ENCODE results near the gene TP53BP2. TPM values are rescaled to one million over a fixed set of nuclear protein-coding genes. Genes with fewer than 3 reads are reported as not detected.

TP53BP2 gene
- total RNA-seq, 4 donors from 2014 or later = 22.2 to 85.1 (median 38.8) TPM

- ATAC-seq (no peak), DNase-seq (no peak)
- H3K27ac ChIP-seq = no peak overlapping the region
- TF ChIP-seq, protein P1, sequence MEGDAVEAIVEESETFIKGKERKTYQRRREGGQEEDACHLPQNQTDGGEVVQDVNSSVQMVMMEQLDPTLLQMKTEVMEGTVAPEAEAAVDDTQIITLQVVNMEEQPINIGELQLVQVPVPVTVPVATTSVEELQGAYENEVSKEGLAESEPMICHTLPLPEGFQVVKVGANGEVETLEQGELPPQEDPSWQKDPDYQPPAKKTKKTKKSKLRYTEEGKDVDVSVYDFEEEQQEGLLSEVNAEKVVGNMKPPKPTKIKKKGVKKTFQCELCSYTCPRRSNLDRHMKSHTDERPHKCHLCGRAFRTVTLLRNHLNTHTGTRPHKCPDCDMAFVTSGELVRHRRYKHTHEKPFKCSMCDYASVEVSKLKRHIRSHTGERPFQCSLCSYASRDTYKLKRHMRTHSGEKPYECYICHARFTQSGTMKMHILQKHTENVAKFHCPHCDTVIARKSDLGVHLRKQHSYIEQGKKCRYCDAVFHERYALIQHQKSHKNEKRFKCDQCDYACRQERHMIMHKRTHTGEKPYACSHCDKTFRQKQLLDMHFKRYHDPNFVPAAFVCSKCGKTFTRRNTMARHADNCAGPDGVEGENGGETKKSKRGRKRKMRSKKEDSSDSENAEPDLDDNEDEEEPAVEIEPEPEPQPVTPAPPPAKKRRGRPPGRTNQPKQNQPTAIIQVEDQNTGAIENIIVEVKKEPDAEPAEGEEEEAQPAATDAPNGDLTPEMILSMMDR (IDR thresholded peaks at IDR 0.05 in 4 of 5, conservative IDR thresholded peaks at IDR 0.05 in 1 of 5) = no peak
- TF ChIP-seq POLR2A (IDR thresholded peaks at IDR 0.05) = no peak
- no peaks in the 10 kb centered on the region for H3K9me3 ChIP-seq
- peaks cover 12 to 20% of the 10 kb centered on the region in 2 donors for H3K4me1 ChIP-seq
- H3K36me3 ChIP-seq = no peaks in the 10 kb centered on the region
- in situ Hi-C loops (cut with MboI; ENCODE audit: low sequenced_read_pairs in 4 of 4) (no loop called here), intact Hi-C loops (cut with DNase I; ENCODE audit: low total_unique reads) (loop anchor here (5.0 kb wide), 2 partner anchors 136 to 711 kb away; partner anchors contain the start of gene CAPN2)
- no peaks in the 10 kb centered on the region for H3K27me3 ChIP-seq
- H3K4me3 ChIP-seq = no peak overlapping the region
These were observed 2.8 kb upstream of the TP53BP2 start for GRCh38 chr1:223848536-223848935.

DNA sequence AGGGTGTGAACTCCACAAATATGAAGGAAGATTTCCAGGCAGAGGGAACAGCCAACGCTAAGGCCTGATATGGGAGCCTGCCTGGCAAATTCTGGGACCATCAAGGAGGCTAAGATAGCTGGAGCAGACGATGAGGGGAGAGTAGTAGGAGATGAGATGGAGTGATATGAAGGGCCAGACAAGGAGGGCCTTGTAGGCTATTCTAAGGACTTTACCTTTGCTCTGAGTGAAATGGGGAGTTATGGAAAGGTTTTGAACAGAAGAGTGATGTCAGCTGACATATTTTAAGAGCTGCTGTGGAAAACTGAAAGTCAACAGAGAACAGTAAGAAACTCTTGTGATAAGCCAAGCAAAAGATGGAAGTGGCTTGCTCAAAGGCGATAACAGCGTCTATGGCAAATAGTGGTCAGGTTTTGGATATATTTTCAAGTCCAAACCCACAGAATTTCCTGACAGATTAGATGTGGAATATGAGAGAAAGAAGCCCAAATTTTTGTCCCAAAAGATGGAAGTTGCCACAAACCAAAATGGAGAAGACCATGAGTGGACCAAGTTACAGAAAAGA lies 2.1 kb upstream of the TP53BP2 start:
- H3K27me3 ChIP-seq = no peaks in the 10 kb centered on the region
- no peaks in the 10 kb centered on the region for H3K9me3 ChIP-seq
- peaks cover 14 to 22% of the 10 kb centered on the region in 2 donors for H3K4me1 ChIP-seq
- DNase-seq = no peak
- TF ChIP-seq, protein P1 (IDR thresholded peaks at IDR 0.05 in 4 of 5, conservative IDR thresholded peaks at IDR 0.05 in 1 of 5) = no peak
- TF ChIP-seq POLR2A (IDR thresholded peaks at IDR 0.05) = no peak
- ATAC-seq = no peak
- no peak overlapping the region for H3K4me3 ChIP-seq
- in situ Hi-C loops (cut with MboI; ENCODE audit: low sequenced_read_pairs in 4 of 4) = no loop called here
- H3K36me3 ChIP-seq = no peaks in the 10 kb centered on the region
- H3K27ac ChIP-seq = peak overlapping the region in 1 of 4 donors; percentile 100
- intact Hi-C loops (cut with DNase I; ENCODE audit: low total_unique reads) = loop anchor here (2.0 to 5.0 kb wide), 3 partner anchors 39 to 711 kb away; partner anchors contain the start of gene CAPN2

DNA sequence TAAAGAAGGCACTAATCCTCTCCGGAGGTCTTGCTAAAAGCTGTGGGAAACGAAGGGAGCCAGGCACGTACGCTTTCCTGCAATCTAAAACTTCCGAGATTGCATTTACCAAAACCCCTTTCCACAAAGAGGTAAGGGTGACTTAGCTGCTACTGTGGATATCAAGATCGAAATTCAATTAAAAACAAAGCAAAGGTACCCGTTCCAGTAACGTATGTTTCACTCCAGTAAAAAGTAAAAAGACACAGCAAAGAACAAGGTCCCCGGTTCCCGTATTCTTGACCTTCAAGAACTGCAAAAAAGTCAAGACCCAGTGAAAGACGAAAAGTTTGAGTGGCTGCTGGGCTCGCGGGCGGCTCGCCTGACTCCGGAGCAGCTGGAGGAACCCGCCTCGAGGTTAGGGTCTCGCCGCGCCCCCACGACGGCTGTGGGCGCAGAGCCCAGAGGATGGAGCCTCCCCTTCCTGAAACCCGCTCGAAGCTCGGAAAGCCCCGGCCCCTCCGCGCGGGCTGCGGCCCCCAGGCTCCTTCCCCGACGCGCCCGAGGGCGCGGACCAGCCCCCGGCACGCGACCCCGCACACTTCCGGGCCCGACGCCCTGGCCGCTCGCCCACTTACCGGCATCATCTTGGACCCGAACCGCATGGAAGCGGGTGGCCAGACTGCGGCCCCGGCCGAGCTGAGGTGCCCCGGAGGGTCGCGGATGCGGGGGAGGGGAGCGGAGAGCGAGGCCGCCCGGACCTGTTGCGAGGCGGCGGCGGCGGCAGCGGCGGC lies 524 bp downstream of the TP53BP2 start:
- peaks cover 21 to 44% of the 10 kb centered on the region in 2 donors for H3K4me1 ChIP-seq
- in situ Hi-C loops (cut with MboI; ENCODE audit: low sequenced_read_pairs in 4 of 4) = no loop called here
- no peak for TF ChIP-seq POLR2A (IDR thresholded peaks at IDR 0.05)
- TF ChIP-seq, protein P1 (IDR thresholded peaks at IDR 0.05 in 4 of 5, conservative IDR thresholded peaks at IDR 0.05 in 1 of 5) = no peak
- H3K27ac ChIP-seq = peak overlapping the region; percentile 90 to 100 (median 98)
- intact Hi-C loops (cut with DNase I; ENCODE audit: low total_unique reads) = loop anchor here (1.0 to 5.0 kb wide), 3 partner anchors 8 to 708 kb away; partner anchors contain the start of gene CAPN2
- no peaks in the 10 kb centered on the region for H3K9me3 ChIP-seq
- DNase-seq (peak in 1 of 2 donors; percentile 43), ATAC-seq (peak; percentile 25 to 44)
- no peaks in the 10 kb centered on the region for H3K27me3 ChIP-seq
- H3K36me3 ChIP-seq = no peaks in the 10 kb centered on the region
- peak overlapping the region; percentile 75 to 93 (median 80) for H3K4me3 ChIP-seq

DNA sequence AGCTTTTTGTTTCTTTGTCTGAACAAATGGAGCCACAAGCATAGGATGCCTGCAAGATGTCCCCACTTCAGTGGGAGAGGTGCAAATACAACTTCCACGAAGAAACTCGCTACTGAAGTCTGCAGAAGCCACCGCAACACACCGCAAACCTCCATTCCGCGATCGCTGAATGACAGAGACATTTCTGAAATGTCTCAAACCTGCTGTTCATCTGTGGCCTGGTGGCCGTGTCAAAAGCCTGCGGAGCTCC lies 1.0 kb downstream of the TP53BP2 start:
- H3K27ac ChIP-seq = peak overlapping the region; percentile 90 to 100 (median 98)
- peak overlapping the region; percentile 75 to 93 (median 80) for H3K4me3 ChIP-seq
- no peak for TF ChIP-seq POLR2A (IDR thresholded peaks at IDR 0.05)
- TF ChIP-seq, protein P1 (IDR thresholded peaks at IDR 0.05 in 4 of 5, conservative IDR thresholded peaks at IDR 0.05 in 1 of 5) = no peak
- no peaks in the 10 kb centered on the region for H3K9me3 ChIP-seq
- H3K36me3 ChIP-seq = no peaks in the 10 kb centered on the region
- in situ Hi-C loops (cut with MboI; ENCODE audit: low sequenced_read_pairs in 4 of 4) (no loop called here), intact Hi-C loops (cut with DNase I; ENCODE audit: low total_unique reads) (loop anchor here (1.0 to 5.0 kb wide), 3 partner anchors 7 to 707 kb away; partner anchors contain the start of gene CAPN2)
- DNase-seq (no peak), ATAC-seq (no peak)
- peaks cover 23 to 44% of the 10 kb centered on the region in 2 donors for H3K4me1 ChIP-seq
- H3K27me3 ChIP-seq = no peaks in the 10 kb centered on the region

Measured in gastrocnemius medialis (tissue), 4 donors.